ENCODE data around the gene ZNF592. TPM values are rescaled to one million over a fixed set of nuclear protein-coding genes. Genes with fewer than 3 reads are reported as not detected.

The ZNF592 gene
- total RNA-seq, 1 donor from 2014 or later = 29.9 TPM

DNA sequence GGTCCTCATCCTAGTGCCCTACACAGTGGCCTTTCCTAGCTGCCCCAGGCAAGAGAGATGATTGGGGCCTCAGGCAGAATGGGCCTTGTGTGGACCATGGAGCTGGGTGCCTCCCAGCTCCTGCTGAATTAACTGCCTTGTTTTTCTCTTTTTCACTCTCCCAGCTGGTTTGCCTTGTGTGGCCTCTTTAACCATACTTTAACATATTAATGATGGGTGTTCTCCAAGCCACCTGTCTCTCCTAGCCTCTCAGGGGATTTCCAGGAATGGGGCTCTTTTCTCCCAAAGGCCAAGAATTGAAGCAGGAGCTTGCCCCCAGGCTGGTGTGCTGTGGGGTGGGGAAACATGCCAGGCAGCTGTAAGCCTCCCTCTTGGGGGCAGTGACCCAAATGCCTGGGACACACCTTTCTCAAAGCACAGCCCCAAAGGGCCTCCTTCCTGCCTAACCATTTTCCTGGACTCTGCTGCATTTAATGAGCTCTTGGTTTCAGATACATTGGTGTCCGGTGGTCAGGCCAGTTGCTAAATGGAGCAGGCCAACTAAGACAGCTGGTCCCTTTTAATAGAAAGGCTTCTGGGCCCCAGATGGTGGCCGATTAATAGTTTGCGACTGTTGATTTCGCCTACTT lies 74.4 kb downstream of the ZNF592 start:
- Mint-ChIP-seq H3K4me3 (no peak overlapping the region), H3K36me3 (ENCODE audit: low read depth) (no peaks in the 10 kb centered on the region), H3K27ac (no peak overlapping the region), H3K27me3 (ENCODE audit: insufficient read depth) (peaks cover 3% of the 10 kb centered on the region), H3K4me1 (ENCODE audit: low read depth) (peaks cover 5% of the 10 kb centered on the region), H3K9me3 (no peaks in the 10 kb centered on the region)
- DNase-seq (ENCODE audit: low spot score) = no peak
- intact Hi-C loops (cut with micrococcal nuclease) = no loop called here

DNA sequence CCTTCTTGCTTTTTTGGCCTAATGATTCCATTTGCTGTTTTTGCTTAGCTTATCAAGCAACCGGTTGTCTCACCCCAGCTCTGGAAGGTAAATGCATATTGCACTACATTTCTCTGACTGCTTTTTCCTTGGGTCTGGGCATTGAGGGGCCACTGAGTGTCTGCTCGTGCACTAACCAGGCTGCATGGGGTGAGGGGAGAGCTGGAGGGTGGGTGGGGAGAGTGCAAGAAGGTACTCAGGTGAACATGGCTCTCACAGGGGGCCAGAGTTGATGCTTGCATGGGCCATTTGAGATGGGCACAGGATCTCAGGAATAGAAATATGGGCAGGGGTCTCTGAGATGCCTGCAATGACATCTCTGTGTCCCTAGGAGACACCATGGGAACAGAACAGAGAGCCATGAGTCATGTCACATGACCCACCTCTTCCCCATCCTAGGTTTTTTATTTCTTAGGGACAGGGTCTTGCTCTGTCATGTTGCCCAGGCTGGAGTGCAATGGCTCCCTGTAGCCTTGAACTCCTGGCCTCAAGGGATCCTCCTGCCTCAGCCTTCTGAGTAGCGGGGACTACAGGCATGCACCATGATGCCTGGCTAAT lies 75.0 kb downstream of the ZNF592 start:
- Mint-ChIP-seq H3K36me3 (ENCODE audit: low read depth) (no peaks in the 10 kb centered on the region), H3K27ac (no peak overlapping the region), H3K4me3 (no peak overlapping the region), H3K4me1 (ENCODE audit: low read depth) (no peaks in the 10 kb centered on the region), H3K9me3 (no peaks in the 10 kb centered on the region), H3K27me3 (ENCODE audit: insufficient read depth) (peaks cover 2% of the 10 kb centered on the region)
- intact Hi-C loops (cut with micrococcal nuclease) = no loop called here
- DNase-seq (ENCODE audit: low spot score) = no peak

DNA sequence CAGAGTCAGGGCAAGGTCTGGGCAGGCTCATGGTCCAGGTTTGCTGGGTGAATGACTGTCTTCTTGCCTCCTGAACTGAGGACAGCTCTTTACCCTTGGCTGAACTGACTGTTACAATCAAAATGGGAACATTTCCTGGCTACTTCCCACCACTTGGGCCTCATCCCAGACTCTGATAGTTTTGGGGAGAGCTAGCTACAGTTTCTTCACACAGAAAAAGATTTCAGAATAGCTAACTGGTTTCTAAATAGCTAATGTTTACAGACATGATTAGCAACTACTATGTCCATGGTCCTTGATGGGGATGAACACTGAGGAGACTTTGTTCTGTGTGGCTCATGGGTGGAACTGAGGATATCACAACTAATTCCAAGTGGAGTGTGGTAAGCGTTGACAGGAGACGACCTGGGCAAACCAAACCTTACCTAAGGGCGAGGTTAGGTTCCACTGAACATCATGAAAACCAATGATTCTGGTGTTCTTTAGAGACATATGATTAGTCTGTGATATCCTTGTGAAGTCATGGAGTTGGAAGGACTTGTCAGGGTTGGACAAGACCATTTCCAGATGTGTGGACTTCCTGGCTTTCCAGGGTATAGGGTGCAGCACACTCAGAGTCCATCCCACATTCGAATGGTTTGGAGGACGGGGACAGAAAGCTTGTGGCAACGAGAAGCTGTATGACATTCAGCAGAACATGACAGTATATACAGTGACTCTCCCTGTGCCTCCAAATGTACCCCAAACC lies 76.0 kb downstream of the ZNF592 start:
- H3K4me3 Mint-ChIP-seq = no peak overlapping the region
- intact Hi-C loops (cut with micrococcal nuclease) = no loop called here
- DNase-seq (ENCODE audit: low spot score) = no peak
- H3K9me3 Mint-ChIP-seq = no peaks in the 10 kb centered on the region
- no peak overlapping the region for H3K27ac Mint-ChIP-seq
- no peaks in the 10 kb centered on the region for H3K36me3 Mint-ChIP-seq (ENCODE audit: low read depth)
- H3K27me3 Mint-ChIP-seq (ENCODE audit: insufficient read depth) = peaks cover 5% of the 10 kb centered on the region
- H3K4me1 Mint-ChIP-seq (ENCODE audit: low read depth) = no peaks in the 10 kb centered on the region

DNA sequence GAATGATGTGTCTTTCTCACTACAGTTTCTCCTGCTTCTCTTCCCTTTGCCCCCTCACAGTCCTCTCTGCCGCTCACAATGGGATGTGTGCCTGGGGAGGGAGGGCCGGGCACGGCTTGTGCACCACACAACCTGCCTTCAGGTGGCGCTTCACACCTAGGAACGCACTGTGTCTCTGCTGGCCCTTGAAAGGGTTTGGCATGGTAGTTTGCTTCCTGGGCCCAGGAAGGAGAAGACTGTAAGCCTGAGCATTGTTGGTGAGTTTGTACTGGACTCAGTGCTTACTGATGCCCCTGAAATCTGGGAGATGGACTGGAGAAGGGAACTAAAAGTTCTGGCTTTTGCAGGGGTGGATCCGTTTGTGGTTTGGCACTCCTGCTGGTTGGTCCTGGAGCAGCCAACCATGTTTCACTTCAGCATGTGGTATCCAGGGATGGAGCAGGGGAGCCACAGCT lies 78.0 kb downstream of the ZNF592 start:
- H3K27me3 Mint-ChIP-seq (ENCODE audit: insufficient read depth) = peaks cover 8% of the 10 kb centered on the region
- H3K27ac Mint-ChIP-seq = no peak overlapping the region
- H3K9me3 Mint-ChIP-seq = no peaks in the 10 kb centered on the region
- H3K4me3 Mint-ChIP-seq = no peak overlapping the region
- no peak for DNase-seq (ENCODE audit: low spot score)
- no peaks in the 10 kb centered on the region for H3K4me1 Mint-ChIP-seq (ENCODE audit: low read depth)
- intact Hi-C loops (cut with micrococcal nuclease) = no loop called here
- H3K36me3 Mint-ChIP-seq (ENCODE audit: low read depth) = no peaks in the 10 kb centered on the region

DNA sequence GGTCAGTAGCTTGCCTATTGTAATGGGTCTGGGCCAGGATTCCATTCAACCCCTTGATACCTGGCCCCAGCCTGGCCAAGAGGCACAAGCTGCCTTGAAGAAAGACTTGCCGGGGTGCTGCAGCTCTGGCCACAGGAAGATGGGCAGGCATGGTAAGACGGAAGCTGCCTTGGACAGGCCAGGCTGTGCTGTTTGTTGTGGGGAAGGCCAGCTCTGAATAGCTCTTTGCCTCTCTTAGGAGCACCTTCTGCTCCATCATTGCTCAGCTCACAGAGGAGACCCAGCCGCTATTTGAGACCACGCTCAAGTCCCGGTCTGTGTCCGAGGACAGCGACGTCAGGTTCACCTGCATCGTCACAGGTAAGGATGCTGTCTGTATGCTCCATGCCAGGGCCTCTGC lies 78.9 kb downstream of the ZNF592 start:
- DNase-seq (ENCODE audit: low spot score) = no peak
- H3K36me3 Mint-ChIP-seq (ENCODE audit: low read depth) = no peaks in the 10 kb centered on the region
- no peak overlapping the region for H3K4me3 Mint-ChIP-seq
- no peak overlapping the region for H3K27ac Mint-ChIP-seq
- intact Hi-C loops (cut with micrococcal nuclease) = no loop called here
- no peaks in the 10 kb centered on the region for H3K4me1 Mint-ChIP-seq (ENCODE audit: low read depth)
- H3K27me3 Mint-ChIP-seq (ENCODE audit: insufficient read depth) = peaks cover 10% of the 10 kb centered on the region
- H3K9me3 Mint-ChIP-seq = no peaks in the 10 kb centered on the region

DNA sequence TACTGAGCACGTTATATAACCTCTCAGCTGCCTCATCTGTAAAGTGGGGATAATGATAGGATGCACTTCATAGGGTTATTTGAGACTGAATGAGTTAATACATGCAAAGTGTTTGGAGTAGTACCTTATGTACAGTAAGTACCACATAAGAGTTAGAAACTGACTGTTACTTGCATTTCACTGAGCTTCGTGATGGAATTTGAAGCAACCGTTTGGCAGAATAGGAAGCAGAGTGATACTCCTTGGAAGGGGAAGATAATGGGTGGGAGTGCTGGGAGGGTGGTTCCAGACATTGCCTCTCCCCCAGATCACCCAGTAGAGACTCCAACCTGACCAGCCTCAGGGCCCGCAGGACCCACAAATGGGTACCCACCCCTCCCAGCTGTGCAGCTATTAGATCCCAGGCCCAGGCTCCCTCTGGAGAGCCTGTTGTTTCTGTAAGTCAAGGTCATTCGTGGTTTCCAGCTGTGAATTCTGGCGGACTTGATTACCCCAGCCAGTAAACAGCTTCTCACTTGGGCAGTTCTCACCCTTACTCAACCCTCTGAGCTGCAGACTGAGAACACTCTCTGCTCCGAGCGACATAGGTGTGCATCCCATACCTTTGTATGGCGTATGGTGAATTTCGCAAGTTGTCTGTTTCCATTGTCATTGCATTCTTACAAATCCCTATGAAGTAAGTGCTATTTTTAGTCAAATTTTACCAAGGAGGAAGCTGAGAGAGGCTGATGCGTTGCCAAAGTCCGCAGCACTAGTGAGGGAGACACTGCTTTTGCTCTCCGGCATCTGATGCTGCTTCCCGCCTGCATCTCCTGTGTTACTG lies 79.9 kb downstream of the ZNF592 start:
- H3K36me3 Mint-ChIP-seq (ENCODE audit: low read depth) = no peaks in the 10 kb centered on the region
- H3K4me1 Mint-ChIP-seq (ENCODE audit: low read depth) = no peaks in the 10 kb centered on the region
- no peak overlapping the region for H3K4me3 Mint-ChIP-seq
- intact Hi-C loops (cut with micrococcal nuclease) = no loop called here
- no peak for DNase-seq (ENCODE audit: low spot score)
- H3K9me3 Mint-ChIP-seq = no peaks in the 10 kb centered on the region
- H3K27ac Mint-ChIP-seq = no peak overlapping the region
- peaks cover 10% of the 10 kb centered on the region for H3K27me3 Mint-ChIP-seq (ENCODE audit: insufficient read depth)

DNA sequence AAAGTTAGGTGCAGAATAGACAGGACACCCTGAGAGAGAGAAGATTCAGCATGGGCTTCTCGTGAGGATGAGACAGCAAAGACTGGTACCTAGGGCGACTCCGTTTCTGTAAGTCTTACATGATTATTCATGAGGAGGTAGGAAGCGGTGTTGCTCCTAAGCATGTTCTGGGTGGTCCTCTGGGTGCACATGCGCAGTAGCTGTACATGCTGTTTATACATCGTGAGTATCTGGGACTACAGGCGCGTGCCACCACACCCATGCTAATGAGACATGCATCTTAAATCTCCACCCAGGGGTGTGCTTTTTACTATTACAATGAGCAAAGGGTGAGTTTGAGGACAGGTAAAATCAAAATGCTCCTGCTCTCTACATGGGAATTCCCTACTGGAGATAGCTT lies 81.0 kb downstream of the ZNF592 start:
- peaks cover 10% of the 10 kb centered on the region for H3K27me3 Mint-ChIP-seq (ENCODE audit: insufficient read depth)
- no peak overlapping the region for H3K4me3 Mint-ChIP-seq
- H3K9me3 Mint-ChIP-seq = no peaks in the 10 kb centered on the region
- no peaks in the 10 kb centered on the region for H3K36me3 Mint-ChIP-seq (ENCODE audit: low read depth)
- no peaks in the 10 kb centered on the region for H3K4me1 Mint-ChIP-seq (ENCODE audit: low read depth)
- no peak overlapping the region for H3K27ac Mint-ChIP-seq
- DNase-seq (ENCODE audit: low spot score) = no peak
- intact Hi-C loops (cut with micrococcal nuclease) = no loop called here

DNA sequence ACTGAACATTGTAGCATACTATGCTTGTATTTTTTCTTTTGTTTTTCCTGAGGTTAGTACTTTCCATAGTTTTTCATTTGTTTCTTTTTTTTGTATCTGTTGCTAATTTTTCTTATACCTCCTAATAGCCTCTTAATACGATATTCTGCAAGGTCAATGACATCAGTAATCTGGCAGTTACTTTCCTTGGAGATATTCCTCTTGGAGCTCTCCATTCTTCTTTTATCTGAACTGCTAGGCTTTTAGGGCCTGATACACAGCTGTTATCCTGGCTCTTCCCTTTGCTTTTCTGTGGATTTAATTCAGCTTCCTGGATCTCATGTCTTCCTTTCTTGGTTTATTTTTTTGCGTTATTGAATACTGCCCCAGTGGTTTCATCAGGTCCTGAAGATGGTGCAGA lies 81.6 kb downstream of the ZNF592 start:
- intact Hi-C loops (cut with micrococcal nuclease) = no loop called here
- H3K36me3 Mint-ChIP-seq (ENCODE audit: low read depth) = no peaks in the 10 kb centered on the region
- no peak overlapping the region for H3K27ac Mint-ChIP-seq
- no peaks in the 10 kb centered on the region for H3K9me3 Mint-ChIP-seq
- H3K4me3 Mint-ChIP-seq = no peak overlapping the region
- DNase-seq (ENCODE audit: low spot score) = no peak
- peaks cover 10% of the 10 kb centered on the region for H3K27me3 Mint-ChIP-seq (ENCODE audit: insufficient read depth)
- H3K4me1 Mint-ChIP-seq (ENCODE audit: low read depth) = no peaks in the 10 kb centered on the region

DNA sequence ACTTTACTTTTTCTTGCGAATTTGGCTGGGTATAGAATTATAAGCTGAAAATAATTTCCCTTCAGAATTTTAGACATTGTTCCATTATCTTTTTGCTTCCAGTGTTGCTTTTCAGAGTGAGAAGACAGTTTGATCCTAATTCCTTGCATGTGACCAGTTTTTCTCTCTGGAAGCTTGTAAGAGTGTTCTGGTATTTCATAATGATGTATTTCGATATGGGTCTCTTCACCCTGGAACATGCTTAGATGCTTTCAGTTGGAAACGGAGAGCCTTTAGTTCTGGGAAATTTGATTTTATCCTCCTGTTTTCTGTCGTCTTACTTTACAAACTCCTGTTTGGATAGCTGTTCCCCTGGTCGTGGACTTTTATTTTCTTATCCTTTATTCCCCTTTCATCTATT lies 82.6 kb downstream of the ZNF592 start:
- H3K27me3 Mint-ChIP-seq (ENCODE audit: insufficient read depth) = peaks cover 10% of the 10 kb centered on the region
- no peaks in the 10 kb centered on the region for H3K4me1 Mint-ChIP-seq (ENCODE audit: low read depth)
- DNase-seq (ENCODE audit: low spot score) = no peak
- no peak overlapping the region for H3K27ac Mint-ChIP-seq
- H3K36me3 Mint-ChIP-seq (ENCODE audit: low read depth) = no peaks in the 10 kb centered on the region
- no peaks in the 10 kb centered on the region for H3K9me3 Mint-ChIP-seq
- H3K4me3 Mint-ChIP-seq = no peak overlapping the region
- intact Hi-C loops (cut with micrococcal nuclease) = no loop called here

DNA sequence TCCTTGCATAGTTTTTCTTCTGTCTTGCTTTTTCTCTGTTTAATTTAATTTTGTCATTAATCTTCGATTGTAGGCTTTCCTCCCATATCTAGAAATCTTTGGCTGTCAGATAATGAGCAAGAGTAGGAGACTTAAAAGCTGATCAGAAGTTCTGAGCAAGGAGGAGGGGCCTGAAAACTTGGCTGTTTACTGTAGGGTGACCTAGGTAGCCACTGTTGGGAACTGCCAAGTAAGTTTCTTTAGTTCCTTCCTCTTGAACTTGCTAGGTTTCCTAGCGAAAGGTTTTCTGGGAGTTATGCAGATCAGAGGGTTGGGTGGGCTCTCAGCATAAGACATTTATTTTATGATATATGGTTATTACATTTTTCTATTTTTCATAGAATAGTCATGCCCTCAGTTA lies 83.2 kb downstream of the ZNF592 start:
- Mint-ChIP-seq H3K4me1 (ENCODE audit: low read depth) (no peaks in the 10 kb centered on the region), H3K4me3 (no peak overlapping the region), H3K27ac (no peak overlapping the region), H3K27me3 (ENCODE audit: insufficient read depth) (peaks cover 10% of the 10 kb centered on the region), H3K36me3 (ENCODE audit: low read depth) (no peaks in the 10 kb centered on the region), H3K9me3 (no peaks in the 10 kb centered on the region)
- DNase-seq (ENCODE audit: low spot score) = no peak
- intact Hi-C loops (cut with micrococcal nuclease) = no loop called here

DNA sequence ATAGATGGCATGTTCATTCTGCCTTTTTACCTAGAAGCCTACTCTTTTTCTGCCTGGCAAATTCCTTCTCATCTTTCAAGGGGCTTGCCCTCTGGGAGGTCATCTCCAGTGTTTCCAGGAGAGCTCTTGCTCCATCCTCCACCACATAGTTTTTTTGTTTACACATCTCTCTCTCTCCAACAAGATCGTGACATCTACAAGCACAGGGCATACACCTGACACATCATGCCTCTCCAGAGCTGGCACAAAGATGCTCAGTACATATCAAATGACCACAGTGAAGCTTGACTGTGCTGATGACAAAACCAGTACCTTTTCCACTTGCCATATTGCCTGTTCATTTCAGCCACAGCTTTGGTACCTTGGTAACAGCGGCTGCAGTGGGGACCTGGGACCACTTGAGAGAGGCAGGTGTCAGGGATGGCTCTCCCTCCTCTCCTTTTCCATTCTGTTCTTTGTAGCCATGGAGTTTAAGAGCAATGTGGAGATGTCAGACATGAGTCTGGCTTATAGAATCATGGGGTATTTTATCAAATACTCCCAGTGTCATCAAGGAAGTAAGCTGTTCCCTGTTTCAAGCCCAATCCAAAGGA lies 84.2 kb downstream of the ZNF592 start:
- DNase-seq (ENCODE audit: low spot score) = no peak

DNA sequence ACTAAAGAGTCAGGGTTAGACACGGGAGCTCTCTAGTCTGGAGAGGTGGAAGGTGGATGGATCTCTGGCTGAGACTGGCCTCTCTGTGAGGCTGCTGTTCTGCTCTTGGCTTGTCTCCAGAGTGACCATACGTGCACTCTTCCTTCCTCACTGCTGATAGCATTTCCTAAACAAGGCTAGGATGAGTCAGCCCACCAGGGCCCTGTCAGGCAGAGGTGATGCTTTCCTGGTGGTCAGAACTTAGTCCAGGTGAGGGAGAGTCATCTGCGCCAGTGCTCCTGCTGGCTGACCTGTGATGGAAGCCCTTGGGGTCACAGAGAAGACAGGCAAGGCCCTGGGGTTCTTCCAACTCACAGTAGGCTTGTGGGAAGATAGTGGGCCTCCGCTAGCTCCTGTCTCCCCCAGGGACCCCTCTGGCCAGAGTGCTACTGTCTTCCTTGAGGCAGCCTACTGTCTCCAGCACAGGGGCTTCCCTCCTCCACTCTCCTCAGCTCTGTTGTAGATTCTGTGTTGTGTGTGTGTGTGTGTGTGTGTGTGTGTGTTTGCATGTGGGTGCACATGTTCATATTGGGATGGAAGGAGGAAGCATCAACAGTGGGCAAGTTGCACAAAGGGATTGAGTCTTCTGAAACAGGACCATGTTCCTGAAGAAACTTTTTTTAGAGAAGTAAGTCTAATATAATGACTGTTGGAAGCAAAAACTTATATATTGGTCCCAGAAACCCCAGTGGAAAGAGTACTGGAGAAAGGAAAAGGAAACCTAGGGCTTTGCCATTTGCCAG lies 85.2 kb downstream of the ZNF592 start:
- Mint-ChIP-seq H3K4me1 (ENCODE audit: low read depth) (no peaks in the 10 kb centered on the region), H3K9me3 (no peaks in the 10 kb centered on the region), H3K27ac (no peak overlapping the region), H3K36me3 (ENCODE audit: low read depth) (no peaks in the 10 kb centered on the region), H3K27me3 (ENCODE audit: insufficient read depth) (peaks cover 13% of the 10 kb centered on the region), H3K4me3 (no peak overlapping the region)
- intact Hi-C loops (cut with micrococcal nuclease) = no loop called here
- no peak for DNase-seq (ENCODE audit: low spot score)

More for the DNA sequence above, 84.2 kb downstream of the ZNF592 start:
- no peak overlapping the region for H3K4me3 Mint-ChIP-seq
- no peaks in the 10 kb centered on the region for H3K36me3 Mint-ChIP-seq (ENCODE audit: low read depth)
- H3K9me3 Mint-ChIP-seq = no peaks in the 10 kb centered on the region
- H3K27ac Mint-ChIP-seq = no peak overlapping the region
- no peaks in the 10 kb centered on the region for H3K4me1 Mint-ChIP-seq (ENCODE audit: low read depth)
- H3K27me3 Mint-ChIP-seq (ENCODE audit: insufficient read depth) = peaks cover 13% of the 10 kb centered on the region
- intact Hi-C loops (cut with micrococcal nuclease) = no loop called here
